Lung (tissue), 11 donors: ENCODE measurements around the gene SPDYE9. TPM values are rescaled to one million over a fixed set of nuclear protein-coding genes. Genes with fewer than 3 reads are reported as not detected.
"Not testable (repeated sequence)": the region's sequence is repeated elsewhere in the genome, so short reads cannot be mapped to it uniquely, and the experiment has no call there.

Experiments
- ATAC-seq: fragments of 200-7000 bp; cut with Tn5 transposase; one replicate; pipeline ENCODE4 v1.9.1; 2020; ENCODE audit warnings: moderate number of reproducible peaks; ENCODE audit not compliant: insufficient read depth, low FRiP score
- DNase-seq, 3 donors: peaks; one replicate each; pipeline ENCODE4 v3.0.0-alpha.2; 2013 to 2017
- H3K27ac ChIP-seq, 2 donors: one replicate each; pipeline ENCODE4 v1.5.1; 2013; ENCODE audit warnings: mild to moderate bottlenecking in 2 of 2, moderate library complexity in 2 of 2, control low read depth in 1 of 2, inconsistent platforms in 1 of 2, low read depth in 1 of 2, low read length in 1 of 2
- H3K27me3 ChIP-seq, 3 donors: one replicate each; pipeline ENCODE4 v1.5.1; 2013; ENCODE audit warnings: low read length in 2 of 3; ENCODE audit not compliant: control insufficient read depth in 3 of 3, insufficient read depth in 3 of 3
- H3K36me3 ChIP-seq, 4 donors: one replicate each; pipeline ENCODE4 v1.5.1; 2013; ENCODE audit warnings: low read length in 4 of 4, mild to moderate bottlenecking in 1 of 4, moderate library complexity in 1 of 4; ENCODE audit not compliant: control insufficient read depth in 4 of 4, insufficient read depth in 4 of 4
- H3K4me1 ChIP-seq, 5 donors: one replicate each; pipeline ENCODE4 v1.5.1; 2013; ENCODE audit warnings: low read length in 5 of 5, mild to moderate bottlenecking in 2 of 5, moderate library complexity in 1 of 5; ENCODE audit not compliant: control insufficient read depth in 5 of 5, insufficient read depth in 5 of 5
- H3K4me3 ChIP-seq: one replicate; pipeline ENCODE4 v1.5.1; 2013; ENCODE audit warnings: mild to moderate bottlenecking, control low read depth, moderate library complexity
- H3K9ac ChIP-seq, 2 donors: one replicate each; pipeline ENCODE4 v1.5.1; 2013; ENCODE audit warnings: low read length in 2 of 2, control low read depth in 1 of 2; ENCODE audit not compliant: insufficient read depth in 1 of 2
- H3K9me3 ChIP-seq, 4 donors: one replicate each; pipeline ENCODE4 v1.5.1; 2013; ENCODE audit warnings: low read length in 3 of 4, mild to moderate bottlenecking in 1 of 4, moderate library complexity in 1 of 4; ENCODE audit not compliant: control insufficient read depth in 4 of 4, insufficient read depth in 3 of 4
- WGBS, 2 donors: extraction: QIAGEN DNeasy Blood & Tissue Kit; methylation state at CpG; one replicate each; pipeline ENCODE4 v1.1.7; 2013; 5-methylcytosine and 5-hydroxymethylcytosine counted together
- polyA plus RNA-seq, 2 donors: library from polyadenylated mRNA; stranded (reverse); fragments of 200-250 nt; gene quantifications; one replicate each; pipeline ENCODE4 v1.2.1, GENCODE V29; 2013
- small RNA-seq: library from RNA; depleted of rRNA; stranded (forward); fragments of <200 nt; gene quantifications from one replicate; pipeline ENCODE3, GENCODE V24; 2014; ENCODE audit warnings: low replicate concordance
- total RNA-seq, 2 donors: library from RNA; depleted of rRNA in 1 of 2; stranded (reverse); fragments of >200 nt in 1 of 2; gene quantifications; one replicate each; pipeline ENCODE4 v1.2.1, GENCODE V29; 2014 to 2021
- donor health status: Bipolar disorder and iron deficiency.
- donor health status: healthy.
- donor health status: DM: yes; HTN: yes; CAD: no.

SPDYE9 gene
- total and polyA plus RNA-seq, 4 donors: 0.11 TPM; not detected in 3

- not testable (repeated sequence) for H3K4me1 ChIP-seq, H3K9me3 ChIP-seq, H3K36me3 ChIP-seq, H3K27ac ChIP-seq, DNase-seq, H3K27me3 ChIP-seq, H3K9ac ChIP-seq, ATAC-seq, H3K4me3 ChIP-seq
- WGBS, 2 donors: no CpG with 5 or more reads among the region's 8 CpGs
Observed at GRCh38 chr7:73029666-73030065, 56.2 kb downstream of the SPDYE9 start, which contains the start of gene SPDYE8. SPDYE8 (minus strand) TSS chr7:73029766; CDS start chr7:73027966, 1,800 bp downstream.

Small RNAs within 50 kb of the gene (small RNA-seq; reads per million reads assigned to genes)
- gene RF00019: not detected

Other genes starting within 250 kb of the SPDYE9 start
- gene POM121, start 160.9 kb downstream of the SPDYE9 start, total RNA-seq: 10 to 100 TPM; 15.4 to 38.0 TPM
- gene POM121, start 160.9 kb downstream of the SPDYE9 start, polyA plus RNA-seq: 10 to 100 TPM; 14.5 to 17.7 TPM
- 1 to 10 TPM in 1 of 2 donors, not detected in 1; 1.5 TPM for gene TRIM74, start 116.6 kb downstream of the SPDYE9 start, total RNA-seq
- under 1 TPM; 0.37 to 0.53 TPM for gene TRIM74, start 116.6 kb downstream of the SPDYE9 start, polyA plus RNA-seq
- gene SPDYE8, start 56.3 kb downstream of the SPDYE9 start, total RNA-seq: under 1 TPM in 1 of 2 donors, not detected in 1; 0.11 TPM
- gene SPDYE8, start 56.3 kb downstream of the SPDYE9 start, polyA plus RNA-seq: not detected
- under 1 TPM in 1 of 2 donors, not detected in 1; 0.11 TPM for gene SPDYE11, start 28.1 kb downstream of the SPDYE9 start, total RNA-seq
- not detected for gene SPDYE11, start 28.1 kb downstream of the SPDYE9 start, polyA plus RNA-seq
- gene NSUN5, start 222.8 kb upstream of the SPDYE9 start, total RNA-seq: 10 to 100 TPM; 14.9 to 30.1 TPM
- gene NSUN5, start 222.8 kb upstream of the SPDYE9 start, polyA plus RNA-seq: 10 to 100 TPM; 25.4 to 35.3 TPM
- under 1 TPM in 1 of 2 donors, not detected in 1; 0.34 TPM for gene TRIM50, start 242.0 kb upstream of the SPDYE9 start, total RNA-seq
- gene TRIM50, start 242.0 kb upstream of the SPDYE9 start, polyA plus RNA-seq: under 1 TPM; 0.02 to 0.08 TPM
- gene FKBP6, start 242.1 kb upstream of the SPDYE9 start, total RNA-seq: 1 to 10 TPM in 1 of 2 donors, not detected in 1; 1.5 TPM
- under 1 TPM in 1 of 2 donors, not detected in 1; 0.08 TPM for gene FKBP6, start 242.1 kb upstream of the SPDYE9 start, polyA plus RNA-seq